Fibroblast of skin of back (primary cell): ENCODE data around the gene KRCC1. TPM values are rescaled to one million over a fixed set of nuclear protein-coding genes. Genes with fewer than 3 reads are reported as not detected.

Experiments
- DNase-seq: peaks from one replicate; pipeline ENCODE4 v3.0.0-alpha.2; 2013
- polyA plus RNA-seq, 2 experiments: library from polyadenylated mRNA; unstranded; fragments of 120-200 nt; gene quantifications; one replicate each; pipeline ENCODE4 v1.2.1, GENCODE V29; 2013; ENCODE audit not compliant: insufficient read length in 2 of 2

Gene KRCC1
- polyA plus RNA-seq (2013, experiment 1 of 2; ENCODE audit: insufficient read length), result 31.8 TPM
- 41.8 TPM for polyA plus RNA-seq (2013, experiment 2 of 2; ENCODE audit: insufficient read length)

- peak; percentile 95 for DNase-seq
These were observed at the start of gene KRCC1 for GRCh38 chr2:88055371-88056128. Gene KRCC1, minus strand, starts transcription at chr2:88055783. Its CDS starts 27,220 bp downstream, at chr2:88028563.

- DNase-seq, result no peak
These were observed 44.9 kb upstream of the KRCC1 start for GRCh38 chr2:88100489-88100858.

- DNase-seq, result peak; percentile 9
These were observed 44.4 kb upstream of the KRCC1 start for GRCh38 chr2:88099798-88100488.

GRCh38 chr2:88098558-88098900 lies 42.9 kb upstream of the KRCC1 start:
- DNase-seq, result no peak

- DNase-seq, result no peak
These were observed 42.4 kb upstream of the KRCC1 start for GRCh38 chr2:88097891-88098557.

GRCh38 chr2:88097192-88097591 lies 41.6 kb upstream of the KRCC1 start:
- DNase-seq, result no peak

- no peak for DNase-seq
These were observed 41.1 kb upstream of the KRCC1 start for GRCh38 chr2:88096708-88097107.

- DNase-seq, result no peak
These were observed 39.4 kb upstream of the KRCC1 start for GRCh38 chr2:88095022-88095421.

- DNase-seq, result no peak
These were observed 37.2 kb upstream of the KRCC1 start for GRCh38 chr2:88092773-88093172.

GRCh38 chr2:88091943-88092342 lies 36.4 kb upstream of the KRCC1 start:
- DNase-seq, result no peak

- DNase-seq, result no peak
These were observed 35.1 kb upstream of the KRCC1 start for GRCh38 chr2:88090446-88091283.

- DNase-seq, result no peak
These were observed 33.4 kb upstream of the KRCC1 start for GRCh38 chr2:88088999-88089398.

- DNase-seq, result no peak
These were observed 32.2 kb upstream of the KRCC1 start for GRCh38 chr2:88087763-88088162.

- DNase-seq, result no peak
These were observed 31.5 kb upstream of the KRCC1 start for GRCh38 chr2:88087073-88087472.

GRCh38 chr2:88086401-88086800 lies 30.8 kb upstream of the KRCC1 start:
- DNase-seq, result no peak

GRCh38 chr2:88085602-88086001 lies 30.0 kb upstream of the KRCC1 start:
- no peak for DNase-seq

- DNase-seq, result no peak
These were observed 29.5 kb upstream of the KRCC1 start for GRCh38 chr2:88085099-88085498.

GRCh38 chr2:88082781-88083180 lies 27.2 kb upstream of the KRCC1 start:
- DNase-seq, result no peak

- DNase-seq, result no peak
These were observed 26.5 kb upstream of the KRCC1 start for GRCh38 chr2:88081924-88082608.

- DNase-seq, result no peak
These were observed 25.0 kb upstream of the KRCC1 start for GRCh38 chr2:88080545-88080944.

- no peak for DNase-seq
These were observed 23.1 kb upstream of the KRCC1 start for GRCh38 chr2:88078643-88079172.

- no peak for DNase-seq
These were observed 21.5 kb upstream of the KRCC1 start for GRCh38 chr2:88077080-88077479.
